GM12878 (cell line): ENCODE measurements around the gene TRIP12. TPM values are rescaled to one million over a fixed set of nuclear protein-coding genes. Genes with fewer than 3 reads are reported as not detected.

ENCODE experiments used
- ATF7 ChIP-seq: fragments of 450-650 bp; IDR thresholded peaks from 2 replicates; pipeline ENCODE4 v1.6.1; 2016; ENCODE audit warnings: low read depth, mild to moderate bottlenecking
- FOS ChIP-seq: IDR thresholded peaks from 3 replicates; pipeline ENCODE4 v1.6.1; 2011; ENCODE audit warnings: borderline replicate concordance; ENCODE audit not compliant: insufficient read length; ENCODE audit errors: extremely low read depth
- GABPA ChIP-seq: IDR thresholded peaks from 2 replicates; pipeline ENCODE4 v1.6.1; 2014; ENCODE audit warnings: antibody characterized with exemption, low read depth, mild to moderate bottlenecking, inconsistent platforms
- IRF4 ChIP-seq: IDR thresholded peaks from 2 replicates; pipeline ENCODE4 v1.6.1; 2011; ENCODE audit warnings: low read depth, low read length
- JUND ChIP-seq: IDR thresholded peaks from 2 replicates; pipeline ENCODE4 v1.6.1; 2012; ENCODE audit warnings: low read depth, mild to moderate bottlenecking, low read length, improper control_type of control experiment, moderate library complexity
- MXI1 ChIP-seq: fragments of 150-350 bp; IDR thresholded peaks from 2 replicates; pipeline ENCODE4 v1.6.1; 2011; ENCODE audit warnings: low read depth, mild to moderate bottlenecking, inconsistent platforms, low read length, improper control_type of control experiment
- POLR2AphosphoS5 ChIP-seq: IDR thresholded peaks from 2 replicates; pipeline ENCODE4 v1.6.1; 2011; ENCODE audit warnings: mild to moderate bottlenecking, low read length, inconsistent platforms
- RAD51 ChIP-seq: fragments of 450-650 bp; IDR thresholded peaks from 2 replicates; pipeline ENCODE4 v1.6.1; 2016; ENCODE audit warnings: moderate library complexity, mild to moderate bottlenecking, inconsistent platforms
- SIN3A ChIP-seq: IDR thresholded peaks from 2 replicates; pipeline ENCODE4 v1.6.1; 2012; ENCODE audit warnings: low read depth, low read length, improper control_type of control experiment
- SRF ChIP-seq, 2 experiments: IDR thresholded peaks; 2 replicates each; pipeline ENCODE4 v1.6.1; 2011; ENCODE audit warnings: low read depth in 2 of 2, low read length in 2 of 2, mild to moderate bottlenecking in 1 of 2, moderate library complexity in 1 of 2
- STAT3 ChIP-seq: IDR thresholded peaks from 2 replicates; pipeline ENCODE4 v1.6.1; 2011; ENCODE audit warnings: low read depth, low read length, improper control_type of control experiment
- ZNF217 ChIP-seq: fragments of 450-650 bp; IDR thresholded peaks from 2 replicates; pipeline ENCODE4 v1.6.1; 2017; ENCODE audit warnings: antibody characterized with exemption, mild to moderate bottlenecking
- ZZZ3 ChIP-seq: IDR thresholded peaks from 2 replicates; pipeline ENCODE4 v1.6.1; 2011; ENCODE audit warnings: low read depth; ENCODE audit not compliant: control insufficient read depth, insufficient read length
- polyA plus RNA-seq, 11 experiments: library from polyadenylated mRNA; depleted of rRNA in 4 of 11; unstranded in 6 of 11; stranded (reverse) in 5 of 11; fragments of >200 nt; fragmentation: Nextera tagmentation in 4 of 11; fragmentation: Illumina TruSeq in 1 of 11; extraction: Ambion mirVana in 4 of 11; extraction: Trizol in 1 of 11; gene quantifications; 1 replicate in 1 of 11; 2 replicates in 10 of 11; pipeline versions ENCODE4 v1.2.1 to v1.2.3, GENCODE V29; 2011 to 2016; ENCODE audit warnings: inconsistent platforms in 2 of 11, missing spikeins in 2 of 11, low read depth in 1 of 11
- total RNA-seq, 4 experiments: library from RNA; depleted of rRNA in 3 of 4; stranded (reverse); fragments of >200 nt in 3 of 4; fragmentation: Illumina TruSeq in 1 of 4; extraction: Trizol in 1 of 4; gene quantifications; 2 replicates each; pipeline versions ENCODE4 v1.2.1 to v1.2.3, GENCODE V29; 2013 to 2021
- TF ChIP-seq, protein P1 (sequence below): fragments of 450-650 bp; IDR thresholded peaks from 2 replicates; pipeline ENCODE4 v1.6.1; 2017; ENCODE audit warnings: mild to moderate bottlenecking, moderate library complexity
- TF ChIP-seq, protein P2 (sequence below), 3 experiments: IDR thresholded peaks in 2 of 3; conservative IDR thresholded peaks in 1 of 3; 2 replicates each; pipeline ENCODE4 v1.5.1; 2011; ENCODE audit warnings: low read depth in 3 of 3, low read length in 3 of 3, mild to moderate bottlenecking in 3 of 3, control low read depth in 2 of 3, moderate library complexity in 2 of 3, inconsistent platforms in 1 of 3, mixed read lengths in 1 of 3; ENCODE audit not compliant: control insufficient read depth in 2 of 3, insufficient read depth in 1 of 3; ENCODE audit errors: extremely low read depth in 1 of 3
- TF ChIP-seq, protein P3 (sequence below): fragments of 450-650 bp; IDR thresholded peaks from 2 replicates; pipeline ENCODE4 v1.6.1; 2017; ENCODE audit warnings: antibody characterized with exemption, mild to moderate bottlenecking, moderate library complexity

The TRIP12 gene
- total and polyA plus RNA-seq, 10 of the 15 experiments (the other 5 are each of a cell fraction or from before 2014, with no cell fraction given), result 23.1 to 207 (median 97.0) TPM

DNA sequence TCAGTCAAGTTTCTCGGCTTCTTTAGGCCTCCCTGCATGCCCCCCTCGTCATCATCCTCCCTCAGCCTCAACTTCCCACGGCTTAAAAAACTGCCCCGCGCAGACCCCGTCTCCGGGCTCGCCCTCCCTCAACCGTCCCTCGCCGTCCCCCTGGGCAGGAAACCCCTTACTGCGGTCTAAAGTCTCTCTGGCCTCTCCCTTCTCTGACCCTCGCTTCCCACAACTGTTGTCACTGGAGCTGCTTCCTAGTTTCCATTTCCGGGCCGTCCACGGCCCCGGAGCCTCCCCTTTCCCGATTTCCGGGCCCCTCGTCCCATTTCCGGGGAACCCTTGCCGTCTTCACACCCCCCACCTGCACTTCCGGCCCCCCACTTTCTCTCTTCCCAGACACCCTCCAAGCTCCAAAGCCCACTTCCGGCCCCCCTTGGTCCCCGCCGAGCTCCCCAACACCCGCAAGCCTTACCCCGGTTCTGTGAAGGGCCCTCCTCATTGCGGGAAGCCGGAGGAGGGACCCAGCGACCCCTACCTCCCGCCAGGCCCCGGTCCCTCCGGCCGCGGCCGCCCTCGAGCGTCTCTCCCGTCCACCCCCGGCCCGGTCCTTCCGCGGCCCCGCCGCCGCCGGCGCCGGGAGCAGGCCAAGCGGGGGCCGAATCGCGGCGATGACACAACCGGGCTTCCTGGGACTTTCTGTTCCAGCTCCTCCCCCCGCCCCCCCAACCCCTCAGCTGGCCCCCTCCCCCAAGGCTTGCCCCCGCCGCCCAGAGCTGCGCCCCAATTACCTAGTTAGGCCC lies 513 bp downstream of the TRIP12 start (continued):
- TF ChIP-seq JUND (no peak), MXI1 (no peak), ZZZ3 (no peak), ZNF217 (no peak), STAT3 (no peak), ATF7 (peak; percentile 64), GABPA (peak; percentile 89), POLR2AphosphoS5 (0 out of 2 replicates have a peak, but pooled peaks have one; percentile 28), FOS (no peak), SRF (IDR thresholded peaks at IDR 0.05; ENCODE audit: low read depth in 2 of 2, low read length in 2 of 2) (no peak), IRF4 (0 out of 2 replicates have a peak, but pooled peaks have one; percentile 32), SIN3A (no peak), RAD51 (no peak)
- TF ChIP-seq, protein P1, sequence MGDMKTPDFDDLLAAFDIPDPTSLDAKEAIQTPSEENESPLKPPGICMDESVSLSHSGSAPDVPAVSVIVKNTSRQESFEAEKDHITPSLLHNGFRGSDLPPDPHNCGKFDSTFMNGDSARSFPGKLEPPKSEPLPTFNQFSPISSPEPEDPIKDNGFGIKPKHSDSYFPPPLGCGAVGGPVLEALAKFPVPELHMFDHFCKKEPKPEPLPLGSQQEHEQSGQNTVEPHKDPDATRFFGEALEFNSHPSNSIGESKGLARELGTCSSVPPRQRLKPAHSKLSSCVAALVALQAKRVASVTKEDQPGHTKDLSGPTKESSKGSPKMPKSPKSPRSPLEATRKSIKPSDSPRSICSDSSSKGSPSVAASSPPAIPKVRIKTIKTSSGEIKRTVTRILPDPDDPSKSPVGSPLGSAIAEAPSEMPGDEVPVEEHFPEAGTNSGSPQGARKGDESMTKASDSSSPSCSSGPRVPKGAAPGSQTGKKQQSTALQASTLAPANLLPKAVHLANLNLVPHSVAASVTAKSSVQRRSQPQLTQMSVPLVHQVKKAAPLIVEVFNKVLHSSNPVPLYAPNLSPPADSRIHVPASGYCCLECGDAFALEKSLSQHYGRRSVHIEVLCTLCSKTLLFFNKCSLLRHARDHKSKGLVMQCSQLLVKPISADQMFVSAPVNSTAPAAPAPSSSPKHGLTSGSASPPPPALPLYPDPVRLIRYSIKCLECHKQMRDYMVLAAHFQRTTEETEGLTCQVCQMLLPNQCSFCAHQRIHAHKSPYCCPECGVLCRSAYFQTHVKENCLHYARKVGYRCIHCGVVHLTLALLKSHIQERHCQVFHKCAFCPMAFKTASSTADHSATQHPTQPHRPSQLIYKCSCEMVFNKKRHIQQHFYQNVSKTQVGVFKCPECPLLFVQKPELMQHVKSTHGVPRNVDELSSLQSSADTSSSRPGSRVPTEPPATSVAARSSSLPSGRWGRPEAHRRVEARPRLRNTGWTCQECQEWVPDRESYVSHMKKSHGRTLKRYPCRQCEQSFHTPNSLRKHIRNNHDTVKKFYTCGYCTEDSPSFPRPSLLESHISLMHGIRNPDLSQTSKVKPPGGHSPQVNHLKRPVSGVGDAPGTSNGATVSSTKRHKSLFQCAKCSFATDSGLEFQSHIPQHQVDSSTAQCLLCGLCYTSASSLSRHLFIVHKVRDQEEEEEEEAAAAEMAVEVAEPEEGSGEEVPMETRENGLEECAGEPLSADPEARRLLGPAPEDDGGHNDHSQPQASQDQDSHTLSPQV, result no peak
- TF ChIP-seq, protein P2, sequence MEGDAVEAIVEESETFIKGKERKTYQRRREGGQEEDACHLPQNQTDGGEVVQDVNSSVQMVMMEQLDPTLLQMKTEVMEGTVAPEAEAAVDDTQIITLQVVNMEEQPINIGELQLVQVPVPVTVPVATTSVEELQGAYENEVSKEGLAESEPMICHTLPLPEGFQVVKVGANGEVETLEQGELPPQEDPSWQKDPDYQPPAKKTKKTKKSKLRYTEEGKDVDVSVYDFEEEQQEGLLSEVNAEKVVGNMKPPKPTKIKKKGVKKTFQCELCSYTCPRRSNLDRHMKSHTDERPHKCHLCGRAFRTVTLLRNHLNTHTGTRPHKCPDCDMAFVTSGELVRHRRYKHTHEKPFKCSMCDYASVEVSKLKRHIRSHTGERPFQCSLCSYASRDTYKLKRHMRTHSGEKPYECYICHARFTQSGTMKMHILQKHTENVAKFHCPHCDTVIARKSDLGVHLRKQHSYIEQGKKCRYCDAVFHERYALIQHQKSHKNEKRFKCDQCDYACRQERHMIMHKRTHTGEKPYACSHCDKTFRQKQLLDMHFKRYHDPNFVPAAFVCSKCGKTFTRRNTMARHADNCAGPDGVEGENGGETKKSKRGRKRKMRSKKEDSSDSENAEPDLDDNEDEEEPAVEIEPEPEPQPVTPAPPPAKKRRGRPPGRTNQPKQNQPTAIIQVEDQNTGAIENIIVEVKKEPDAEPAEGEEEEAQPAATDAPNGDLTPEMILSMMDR (IDR thresholded peaks at IDR 0.05 in 2 of 3, conservative IDR thresholded peaks at IDR 0.05 in 1 of 3; ENCODE audit: control insufficient read depth in 2 of 3, extremely low read depth in 1 of 3, insufficient read depth in 1 of 3, low read depth in 3 of 3, low read length in 3 of 3), result no peak
- TF ChIP-seq, protein P3, sequence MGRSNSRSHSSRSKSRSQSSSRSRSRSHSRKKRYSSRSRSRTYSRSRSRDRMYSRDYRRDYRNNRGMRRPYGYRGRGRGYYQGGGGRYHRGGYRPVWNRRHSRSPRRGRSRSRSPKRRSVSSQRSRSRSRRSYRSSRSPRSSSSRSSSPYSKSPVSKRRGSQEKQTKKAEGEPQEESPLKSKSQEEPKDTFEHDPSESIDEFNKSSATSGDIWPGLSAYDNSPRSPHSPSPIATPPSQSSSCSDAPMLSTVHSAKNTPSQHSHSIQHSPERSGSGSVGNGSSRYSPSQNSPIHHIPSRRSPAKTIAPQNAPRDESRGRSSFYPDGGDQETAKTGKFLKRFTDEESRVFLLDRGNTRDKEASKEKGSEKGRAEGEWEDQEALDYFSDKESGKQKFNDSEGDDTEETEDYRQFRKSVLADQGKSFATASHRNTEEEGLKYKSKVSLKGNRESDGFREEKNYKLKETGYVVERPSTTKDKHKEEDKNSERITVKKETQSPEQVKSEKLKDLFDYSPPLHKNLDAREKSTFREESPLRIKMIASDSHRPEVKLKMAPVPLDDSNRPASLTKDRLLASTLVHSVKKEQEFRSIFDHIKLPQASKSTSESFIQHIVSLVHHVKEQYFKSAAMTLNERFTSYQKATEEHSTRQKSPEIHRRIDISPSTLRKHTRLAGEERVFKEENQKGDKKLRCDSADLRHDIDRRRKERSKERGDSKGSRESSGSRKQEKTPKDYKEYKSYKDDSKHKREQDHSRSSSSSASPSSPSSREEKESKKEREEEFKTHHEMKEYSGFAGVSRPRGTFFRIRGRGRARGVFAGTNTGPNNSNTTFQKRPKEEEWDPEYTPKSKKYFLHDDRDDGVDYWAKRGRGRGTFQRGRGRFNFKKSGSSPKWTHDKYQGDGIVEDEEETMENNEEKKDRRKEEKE, result no peak
